GF-D8 (cell line): ENCODE data around the gene CHN2.

Experiments
- DNase-seq: peaks from one replicate; lab custom pipeline; 2025; lab: John Stamatoyannopoulos, UW

The CHN2 gene

DNA sequence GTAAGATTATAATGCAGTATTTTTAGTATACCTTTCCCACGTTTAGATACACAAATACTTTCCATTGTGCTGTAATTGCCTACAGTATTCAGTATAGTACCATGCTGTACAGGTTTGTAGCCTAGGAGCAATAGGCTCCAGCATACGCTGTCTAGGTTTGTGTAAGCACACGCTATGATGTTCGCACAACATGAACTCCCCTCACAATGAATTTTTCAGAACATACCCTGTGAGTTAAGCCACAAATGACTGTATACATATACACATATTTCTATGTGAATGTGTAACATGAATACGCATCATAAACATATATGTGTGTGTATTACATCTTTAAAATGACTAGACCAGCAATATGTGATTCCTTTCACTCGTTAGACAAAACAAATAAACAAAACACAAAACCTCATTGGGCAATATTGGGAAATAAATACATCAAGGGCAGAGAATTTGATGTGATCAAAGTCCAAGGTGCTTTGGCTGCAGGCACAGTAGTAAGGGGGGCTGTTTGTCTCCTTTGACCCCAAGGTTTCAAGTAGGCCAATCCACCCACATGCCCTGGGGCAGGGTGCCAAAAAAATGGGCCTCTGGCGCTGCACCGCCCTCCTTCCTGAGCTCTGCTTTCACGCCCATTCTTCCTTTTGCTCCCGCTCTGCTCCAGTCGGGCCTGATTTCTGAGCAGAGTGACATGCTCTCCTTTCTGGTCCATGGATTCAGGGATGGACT is 33.9 kb downstream of the CHN2 start:
- no peak for DNase-seq

DNA sequence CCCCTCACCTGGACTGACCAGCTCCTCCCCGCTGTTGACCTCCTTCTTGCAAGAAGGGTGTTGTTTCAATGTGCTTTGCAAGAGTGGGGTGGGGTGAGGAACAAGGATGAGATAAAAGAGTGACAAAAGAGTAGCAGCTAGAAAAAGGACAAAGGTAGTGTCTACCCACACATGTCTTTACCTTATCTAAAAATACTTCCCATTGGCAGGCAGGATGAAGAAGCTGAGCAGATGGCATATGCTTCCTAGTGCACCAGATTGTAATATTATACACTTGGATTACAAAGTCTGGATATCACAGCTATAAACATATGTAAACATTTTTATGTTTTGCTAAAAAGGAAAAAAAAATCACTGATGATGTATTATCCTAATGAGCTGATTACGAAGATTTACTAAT is 34.5 kb downstream of the CHN2 start:
- DNase-seq = no peak

DNA sequence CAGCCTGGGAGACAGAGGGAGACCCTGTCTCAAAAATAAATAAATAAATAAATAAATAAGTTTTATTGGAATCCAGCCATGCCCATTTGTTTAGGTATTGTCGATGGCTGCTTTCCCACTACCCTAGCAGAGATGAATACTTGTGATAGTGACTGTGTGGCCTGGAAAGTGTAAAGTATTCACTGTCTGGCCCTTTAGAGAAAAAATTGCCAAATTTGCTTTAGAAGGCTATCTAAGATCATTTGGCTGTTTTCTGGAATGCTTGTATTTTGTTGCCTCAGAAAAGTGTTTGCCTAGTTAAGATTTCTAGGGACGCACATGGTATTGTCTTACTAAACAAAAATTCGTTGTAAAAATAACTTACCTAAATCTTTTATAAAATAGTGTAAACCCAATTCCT is 35.4 kb downstream of the CHN2 start:
- DNase-seq = no peak

DNA sequence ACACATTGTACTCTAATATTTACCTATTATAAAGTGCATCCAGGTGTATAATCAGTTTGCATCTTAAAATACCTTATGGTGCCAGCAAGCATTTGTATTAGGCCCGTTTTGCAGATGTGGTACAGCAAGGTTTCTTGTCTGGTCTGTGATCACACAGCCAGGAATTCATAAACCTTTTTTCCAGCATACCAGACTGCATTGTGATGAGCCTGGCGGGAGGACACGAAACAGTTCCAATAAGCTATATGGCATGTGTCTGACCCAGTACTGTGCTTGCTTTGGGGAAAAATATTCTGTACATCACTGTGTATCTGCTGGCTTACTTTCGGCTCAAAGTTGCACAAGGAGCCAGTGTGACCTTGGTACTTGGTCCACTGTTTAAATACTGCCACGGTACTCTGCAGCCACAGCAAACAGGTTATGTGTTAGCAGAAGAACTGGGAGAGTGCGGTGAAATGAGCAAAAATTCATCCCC is 36.3 kb downstream of the CHN2 start:
- DNase-seq = no peak

DNA sequence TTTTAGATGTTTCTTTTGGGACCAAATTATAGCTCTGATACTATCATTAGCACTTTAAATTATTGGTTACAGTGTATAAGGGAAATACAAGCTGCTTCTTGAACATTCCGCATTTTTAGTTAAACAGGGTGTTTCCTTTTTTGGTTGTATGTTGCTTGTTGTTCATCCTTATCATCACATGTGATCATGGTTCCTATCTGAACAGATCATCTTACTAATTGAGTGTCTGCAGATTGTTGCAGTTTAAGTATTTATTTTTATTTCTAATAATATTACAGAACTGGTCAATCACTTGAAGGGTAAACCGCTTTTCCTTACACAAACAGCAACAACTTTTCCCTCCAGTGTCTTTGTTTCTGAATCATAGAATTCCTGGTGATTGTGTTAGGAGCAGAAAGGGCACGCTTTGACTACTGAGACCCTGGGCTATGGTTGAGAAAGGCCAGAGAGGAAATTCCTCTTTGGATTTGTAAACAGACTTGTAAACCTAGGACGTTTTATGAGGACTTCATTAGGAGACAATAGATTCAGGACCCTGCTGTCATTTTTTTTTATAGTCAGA is 37.2 kb downstream of the CHN2 start:
- no peak for DNase-seq

DNA sequence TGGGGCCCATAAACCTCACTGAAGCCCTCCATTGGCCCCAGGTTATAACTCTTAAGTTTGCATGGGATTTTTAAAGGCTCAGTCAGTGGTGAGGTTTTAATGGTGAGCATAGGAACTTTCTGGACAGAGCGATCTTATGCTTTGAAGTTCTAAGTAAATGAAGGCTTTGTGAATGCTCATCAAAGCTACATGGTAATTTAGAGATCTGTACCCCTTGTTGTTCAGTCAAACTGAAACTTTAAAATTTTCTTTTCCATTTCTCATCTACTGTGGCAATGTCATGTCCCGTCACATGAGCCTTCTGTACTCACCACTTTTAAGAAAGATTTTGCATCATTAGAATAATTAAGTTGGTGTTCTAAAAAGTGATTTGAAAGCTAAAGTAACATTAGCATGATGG is 39.9 kb downstream of the CHN2 start:
- no peak for DNase-seq

DNA sequence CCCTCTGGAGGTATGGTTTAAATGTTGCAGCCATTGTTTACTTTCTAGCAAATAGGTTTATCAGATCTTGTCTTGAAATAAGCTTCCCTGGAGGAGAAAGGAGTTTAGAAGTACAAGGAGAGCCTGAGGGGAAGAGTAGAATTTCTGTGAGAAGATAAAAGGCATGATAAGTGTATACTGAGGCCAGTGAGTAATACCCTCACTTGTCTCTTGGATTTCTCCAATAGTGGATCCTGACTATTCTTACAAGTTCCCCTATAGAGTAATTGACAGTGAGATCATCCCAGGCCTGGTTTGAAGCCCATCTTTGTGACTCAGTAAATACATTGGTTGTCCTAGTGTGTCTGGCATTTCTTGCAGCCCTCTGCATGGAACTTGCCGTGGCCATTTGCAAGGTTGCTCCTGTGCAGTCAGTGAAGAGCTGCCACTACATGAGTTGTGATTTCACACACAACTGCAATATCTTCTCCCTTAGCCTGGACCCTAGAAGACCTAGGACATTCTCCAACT is 41.6 kb downstream of the CHN2 start:
- no peak for DNase-seq

DNA sequence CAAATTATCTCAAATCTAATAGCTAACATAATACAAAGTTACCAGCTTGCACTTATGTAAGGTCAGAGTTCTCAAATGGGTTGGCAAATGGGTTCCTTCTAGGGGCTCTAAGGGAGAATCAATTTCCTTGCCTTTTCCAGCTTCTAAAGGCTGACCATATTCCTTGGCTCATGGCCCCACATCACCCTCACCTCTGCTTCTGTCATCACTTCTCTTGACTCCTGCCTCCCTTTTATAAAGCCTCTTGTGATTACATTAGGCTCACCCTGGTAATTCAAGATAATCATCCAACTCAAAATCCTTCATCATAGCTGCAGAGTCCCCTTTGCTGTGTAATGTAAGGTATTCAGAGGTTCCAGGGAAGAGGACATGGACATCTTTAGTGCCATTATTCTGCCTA is 42.1 kb downstream of the CHN2 start:
- no peak for DNase-seq

DNA sequence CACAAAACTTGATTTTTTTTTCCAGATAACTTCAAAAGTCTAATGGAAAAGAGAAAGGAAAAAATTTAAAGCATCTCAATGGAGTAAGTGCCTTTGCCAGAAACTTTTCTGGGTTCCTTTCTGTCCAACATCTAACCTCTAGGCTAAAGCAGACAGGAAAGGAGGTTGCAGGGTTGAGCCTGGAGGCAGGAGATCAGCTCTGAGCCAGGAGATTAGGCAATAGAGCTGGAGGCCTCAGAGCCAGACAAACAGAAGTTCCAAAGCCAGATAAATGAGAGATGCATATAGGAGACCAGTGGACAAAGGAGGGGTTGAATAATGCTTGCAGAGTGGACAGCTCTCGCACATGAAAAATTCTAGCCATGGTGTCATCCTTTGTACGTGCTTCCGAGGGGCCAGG is 42.9 kb downstream of the CHN2 start:
- no peak for DNase-seq

DNA sequence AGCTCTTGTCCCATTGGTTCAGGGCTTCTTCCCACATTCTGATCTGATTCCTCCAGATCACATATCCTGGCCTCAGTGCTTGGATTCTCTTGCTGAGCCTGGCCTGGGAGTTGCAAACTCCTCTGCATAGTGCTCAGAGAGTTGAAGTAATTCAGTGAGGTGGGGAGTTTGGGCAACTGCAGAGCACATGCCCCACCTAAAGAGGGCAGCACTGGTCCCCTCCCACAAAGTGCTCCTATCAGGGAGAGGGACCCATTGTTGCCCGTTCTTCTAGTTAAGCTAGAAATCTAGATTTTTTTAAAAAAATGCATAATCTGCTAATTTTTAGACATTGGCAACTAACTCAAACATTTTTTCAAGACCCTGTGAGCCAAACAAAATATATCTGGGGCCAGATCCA is 45.1 kb downstream of the CHN2 start:
- no peak for DNase-seq

DNA sequence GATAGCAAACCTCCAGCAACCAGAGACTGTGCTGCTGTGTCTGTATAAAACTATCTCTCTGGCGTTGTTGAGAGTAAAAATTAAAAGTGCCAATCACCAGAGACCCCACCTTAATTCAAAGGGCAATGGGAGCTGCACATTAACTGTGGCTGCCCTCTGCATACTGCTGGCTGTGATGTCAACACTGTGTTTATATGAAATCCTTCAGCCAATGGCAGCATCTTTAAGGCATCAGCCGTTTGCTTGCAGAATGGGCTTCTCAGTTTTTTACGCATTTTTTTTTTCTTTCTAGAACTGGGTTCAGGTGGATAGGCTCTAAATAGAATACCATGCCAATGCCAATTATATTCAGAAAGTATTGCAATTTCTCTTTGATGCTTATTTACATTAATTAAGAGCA is 47.7 kb downstream of the CHN2 start:
- DNase-seq = no peak

DNA sequence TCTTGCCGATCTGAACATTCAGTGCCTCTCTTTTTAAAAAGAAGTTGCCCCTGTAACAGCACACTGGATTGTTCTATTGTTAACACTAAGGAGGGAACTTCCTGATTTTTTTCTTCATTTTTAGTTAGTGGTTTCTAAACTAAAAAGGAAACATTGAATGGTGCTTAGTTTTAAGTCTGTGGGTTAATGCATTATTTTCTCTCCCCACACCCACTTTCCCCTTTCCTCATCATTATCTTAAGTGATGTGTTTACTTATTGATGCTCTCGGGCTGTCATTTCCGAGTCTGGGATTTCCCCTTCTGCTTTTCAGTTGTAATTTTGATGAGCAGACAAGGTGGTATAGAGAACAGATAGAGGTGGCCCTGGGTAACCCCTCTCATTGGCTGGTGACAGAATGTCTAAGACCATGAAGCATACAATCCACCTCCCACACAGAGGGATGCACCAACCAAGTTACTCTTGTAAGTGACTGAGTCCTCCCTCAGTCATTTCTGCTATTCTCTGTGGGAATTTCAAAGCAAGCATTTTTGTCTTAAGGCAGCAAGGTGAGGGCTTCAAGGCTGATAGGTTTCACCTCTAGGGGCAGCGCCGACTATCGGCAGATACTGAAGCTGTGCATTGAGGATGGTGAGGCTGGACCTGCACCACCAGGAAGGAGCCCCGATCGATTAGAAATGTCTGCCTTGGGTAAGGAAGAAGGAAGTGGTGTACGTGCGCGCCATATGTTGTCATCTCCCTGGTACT is 49.5 kb downstream of the CHN2 start:
- no peak for DNase-seq

DNA sequence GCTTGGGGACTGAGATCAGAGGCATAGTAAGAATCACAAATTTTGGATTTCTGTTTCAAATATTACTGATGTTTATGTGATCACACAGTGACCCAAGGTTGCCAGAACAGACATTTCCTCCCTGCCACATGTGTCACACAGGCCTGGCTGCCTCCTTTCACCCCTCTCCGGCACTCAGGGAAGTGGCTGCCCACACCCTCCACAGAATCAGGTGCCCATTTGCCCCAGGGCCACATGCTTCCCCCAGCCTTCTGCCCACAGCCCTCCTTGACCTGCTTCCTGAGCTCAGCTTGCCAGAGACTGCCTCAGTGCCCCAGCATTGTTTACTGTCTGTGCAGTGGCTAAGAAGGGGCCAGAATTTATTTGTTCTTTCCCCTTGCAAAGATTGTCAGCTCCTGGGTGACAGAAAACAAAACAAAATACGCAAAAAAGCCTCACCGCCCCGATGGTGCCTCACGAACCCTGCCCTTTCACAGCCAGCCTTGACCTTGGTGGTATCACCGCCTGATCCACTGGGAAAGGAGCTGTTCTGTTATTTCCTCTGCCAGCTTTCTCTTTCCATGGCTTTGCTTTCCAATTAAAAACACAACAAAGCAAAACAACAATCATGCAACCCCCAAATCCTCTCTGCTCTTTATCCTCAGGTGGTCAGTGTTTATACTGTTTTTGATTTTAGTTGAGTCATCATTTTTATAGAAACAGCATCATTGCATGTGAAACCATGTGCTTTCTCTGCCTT is 52.8 kb downstream of the CHN2 start:
- no peak for DNase-seq

DNA sequence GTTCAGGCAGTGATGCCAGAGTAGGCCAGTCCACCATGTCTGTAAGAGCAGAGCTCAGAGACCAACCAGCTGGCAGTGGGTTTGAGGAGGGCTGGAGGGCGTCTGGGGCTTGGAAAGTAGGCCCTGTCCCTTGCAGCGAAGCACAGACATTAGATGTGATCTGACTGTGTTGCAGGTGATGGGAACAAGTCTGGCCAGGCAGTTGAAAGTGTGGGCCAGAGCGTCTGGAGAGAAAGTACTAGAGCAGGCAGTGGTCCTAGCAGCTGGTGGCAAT is 53.3 kb downstream of the CHN2 start:
- no peak for DNase-seq

DNA sequence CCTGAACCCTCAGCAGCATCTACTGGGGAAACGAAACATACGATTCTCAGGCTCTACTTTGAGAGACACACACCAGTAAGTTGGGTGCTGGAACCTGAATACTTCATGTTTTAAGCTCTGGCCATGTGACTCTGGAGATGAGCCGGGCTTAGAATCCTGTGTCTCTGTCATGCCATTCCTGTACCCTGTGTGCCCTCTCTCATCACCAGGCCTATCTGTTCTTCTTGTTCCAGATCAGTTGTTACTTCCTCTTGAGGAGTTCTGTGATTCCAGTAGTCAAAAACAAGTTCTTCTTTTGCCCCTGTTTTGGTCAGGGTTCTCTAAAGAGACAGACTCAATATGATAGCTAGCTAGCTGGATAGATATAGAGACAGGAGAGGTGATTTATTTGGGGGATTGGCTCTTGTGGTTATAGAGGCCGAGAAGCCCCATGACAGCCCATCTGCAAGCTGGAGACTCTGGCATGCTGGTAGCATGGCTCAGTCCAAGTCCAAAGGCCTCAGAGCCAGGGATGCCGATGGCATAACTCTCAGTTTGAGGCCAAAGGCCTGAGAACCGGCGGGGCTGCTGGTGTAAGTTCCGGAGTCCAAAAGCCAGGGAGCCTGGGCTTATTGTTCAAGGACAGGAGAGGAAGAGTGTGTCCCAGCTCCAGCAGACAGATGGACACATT is 54.3 kb downstream of the CHN2 start:
- DNase-seq = no peak

DNA sequence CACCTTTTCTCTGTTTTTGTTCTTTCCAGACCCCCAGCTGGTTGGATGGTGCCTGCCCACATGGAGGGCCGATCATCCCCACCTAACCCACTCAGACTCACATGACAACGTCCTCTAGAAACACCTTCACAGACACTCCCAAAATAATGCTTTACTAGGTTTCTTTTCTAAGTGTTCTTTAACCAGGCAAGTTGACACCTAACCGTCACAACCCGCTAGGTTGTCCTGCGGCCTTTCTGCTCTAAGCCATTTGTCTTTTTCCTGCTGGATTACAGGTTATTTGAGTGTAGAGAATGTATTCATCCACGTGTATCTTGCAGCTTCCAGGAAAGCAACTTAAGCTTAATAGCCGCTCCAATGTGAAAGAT is 54.8 kb downstream of the CHN2 start:
- no peak for DNase-seq

DNA sequence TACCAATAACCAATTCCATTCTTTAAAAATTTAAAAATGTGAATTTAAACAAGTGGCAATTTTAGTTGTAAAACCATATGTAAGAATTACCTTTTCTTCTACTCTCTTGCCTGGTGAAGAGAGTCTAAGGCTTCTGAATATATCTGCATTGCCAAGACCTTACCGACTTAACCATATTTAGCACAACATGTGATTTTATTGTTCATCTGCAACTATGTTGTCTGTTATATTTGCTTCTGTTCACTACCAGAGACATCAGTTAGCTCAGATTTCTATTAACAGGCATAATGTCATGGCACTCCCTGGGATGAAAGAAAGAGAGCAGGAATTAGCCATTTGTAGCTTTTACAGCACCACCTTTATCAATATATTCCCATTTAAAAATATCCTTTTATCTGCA is 55.3 kb downstream of the CHN2 start:
- DNase-seq = no peak

DNA sequence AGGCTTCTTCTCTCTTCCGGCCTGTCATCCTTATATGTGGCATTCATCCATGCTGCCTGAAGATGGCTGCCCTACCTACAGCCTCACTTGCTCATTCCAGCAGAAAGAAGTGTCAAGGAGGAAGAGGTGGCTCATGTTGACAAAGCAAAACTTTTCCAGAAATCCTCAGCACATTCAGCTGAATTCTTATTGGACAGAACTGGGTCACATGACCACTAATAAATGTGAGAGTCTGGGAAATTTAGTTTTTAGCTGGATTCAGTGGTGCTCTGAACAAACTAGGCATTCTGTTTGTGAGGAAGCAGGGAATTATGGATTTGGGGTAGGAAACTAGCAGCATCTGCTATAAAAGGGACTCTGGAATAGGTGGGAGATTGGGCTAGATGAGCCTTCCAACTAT is 58.6 kb downstream of the CHN2 start:
- no peak for DNase-seq

DNA sequence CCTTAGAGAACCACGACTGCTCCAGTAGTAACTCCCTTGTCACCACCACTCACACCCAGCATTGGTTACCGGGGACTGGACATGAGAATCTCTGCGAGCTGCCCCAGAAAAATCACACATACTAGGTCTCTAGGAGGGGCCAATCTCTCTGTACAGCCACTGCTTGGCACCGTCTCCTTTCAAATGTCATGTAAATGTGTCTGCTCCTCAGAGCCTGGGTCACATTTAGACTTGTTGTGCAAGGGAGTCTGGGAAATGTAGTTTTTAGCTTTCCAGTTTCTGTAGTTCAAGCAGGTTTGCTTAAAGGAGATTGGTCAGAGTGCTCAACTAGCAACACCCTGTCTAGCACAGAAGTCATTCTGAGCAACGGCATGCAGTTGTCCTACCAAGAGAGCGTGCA is 60.0 kb downstream of the CHN2 start:
- no peak for DNase-seq

DNA sequence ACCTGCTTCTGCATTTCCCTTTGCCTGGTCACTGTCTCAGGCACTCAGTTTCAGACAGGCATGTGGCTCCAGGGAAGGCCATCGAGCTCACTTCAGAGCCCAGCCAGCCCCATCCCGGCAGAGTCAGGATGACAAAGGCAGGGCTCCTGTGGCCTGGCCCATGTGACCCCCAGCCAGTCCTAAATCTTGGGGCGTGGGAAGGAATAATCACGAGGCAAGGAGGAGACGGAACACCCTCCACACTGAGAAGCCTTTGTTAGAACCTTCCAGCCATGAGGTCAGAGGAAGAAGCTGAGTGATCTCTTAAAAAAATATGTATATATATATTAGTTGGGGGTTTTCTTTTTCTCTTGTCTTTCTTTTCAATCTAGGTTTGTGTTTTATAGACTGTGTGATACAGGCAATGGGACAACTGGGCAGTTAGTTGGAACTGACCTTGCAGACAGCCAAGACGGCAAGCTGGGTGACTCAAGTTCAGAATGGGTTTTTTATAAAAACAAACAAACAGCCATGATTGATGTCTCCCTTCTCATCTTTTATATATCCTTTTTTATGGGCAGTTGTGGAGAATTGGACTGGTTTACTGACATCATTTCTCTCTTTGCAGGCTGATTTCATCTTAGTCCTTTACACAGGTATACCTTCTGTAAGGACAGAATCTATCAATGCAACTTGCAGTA is 60.8 kb downstream of the CHN2 start:
- no peak for DNase-seq

DNA sequence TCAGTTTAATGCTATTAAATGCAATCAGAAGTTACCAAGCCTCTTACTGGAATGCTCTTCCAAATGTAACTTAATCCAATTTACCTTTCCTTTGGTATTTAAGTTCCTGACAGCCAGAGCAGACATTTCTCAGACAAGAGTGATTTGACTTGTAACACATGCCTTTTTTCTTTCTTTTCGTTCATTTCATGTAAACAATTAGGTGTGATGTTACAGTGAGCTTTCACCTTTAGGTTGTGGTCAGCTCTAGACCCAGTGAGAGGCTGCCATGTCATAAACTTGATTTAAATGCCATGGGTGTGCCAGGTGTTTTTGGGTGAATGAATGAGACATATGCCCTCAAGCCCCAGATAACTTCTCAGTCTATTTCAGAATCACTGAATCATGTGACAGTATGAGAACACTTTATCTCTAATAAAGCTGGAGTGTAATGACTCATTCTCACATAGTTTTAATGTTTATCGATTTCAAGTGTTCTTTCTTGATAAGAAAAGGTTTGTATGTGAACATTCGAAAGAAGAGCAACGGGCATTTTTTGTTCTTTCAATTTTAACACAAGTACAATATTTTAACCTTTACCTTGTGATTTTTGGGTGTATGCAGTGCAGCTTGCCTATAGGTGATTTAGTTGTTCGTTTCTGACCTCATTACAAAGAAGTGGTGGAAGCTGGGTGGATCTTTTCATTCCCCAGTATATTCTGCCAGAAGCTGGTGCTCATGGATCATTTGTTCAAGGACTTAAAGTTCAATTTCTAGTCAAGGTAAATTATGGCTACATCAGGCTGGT is 61.5 kb downstream of the CHN2 start:
- no peak for DNase-seq
